Measurements from ENCODE around the gene MITF. TPM values are rescaled to one million over a fixed set of nuclear protein-coding genes. Genes with fewer than 3 reads are reported as not detected.

MITF gene
- polyA plus RNA-seq, 1 of the 3 experiments (the other 2 are of a cell fraction): 1.7 TPM

DNA sequence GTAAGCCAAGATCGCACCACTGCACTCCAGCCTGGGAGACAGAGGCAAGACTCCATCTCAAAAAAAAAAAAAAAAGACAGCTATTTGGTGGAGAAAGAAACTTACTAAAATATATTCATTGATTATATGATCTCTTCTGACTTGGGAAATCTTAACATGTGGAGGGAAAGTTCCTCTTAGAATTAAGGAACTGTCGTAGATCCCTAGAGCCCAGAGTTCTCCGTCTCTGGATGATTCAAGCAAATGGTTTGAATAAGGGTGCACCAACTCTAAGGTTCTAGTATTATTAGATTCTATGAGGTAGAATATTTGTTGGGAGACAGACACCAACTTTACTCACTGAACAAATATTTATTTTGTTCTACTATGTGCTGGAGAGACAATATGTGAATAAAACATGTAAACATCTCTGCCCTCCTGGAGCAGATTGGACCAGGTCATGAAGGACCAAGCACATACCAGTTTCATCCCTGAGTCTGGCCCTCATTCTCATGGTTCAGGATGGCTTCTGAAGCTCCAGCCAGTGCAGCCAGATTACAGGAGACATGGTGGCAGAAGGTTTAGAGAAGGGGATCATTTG is 129.7 kb downstream of the MITF start:
- DNase-seq: no peak
- CTCF ChIA-PET: no interaction called here
- H3K27ac ChIP-seq (ENCODE audit: low read depth in 2 of 2, low read length in 1 of 2): no peak overlapping the region
- H3K27me3 ChIP-seq (ENCODE audit: insufficient read depth): no peaks in the 10 kb centered on the region
- no peak overlapping the region for H3K9ac ChIP-seq
- H3K4me1 ChIP-seq (ENCODE audit: control insufficient read depth in 1 of 2, insufficient read depth in 2 of 2, low read depth in 1 of 2, low read length in 1 of 2): peaks cover 2 to 11% of the 10 kb centered on the region in 2 experiments; a peak in 3 of 4 replicates
- TF ChIP-seq MXI1 (IDR thresholded peaks at IDR 0.05; ENCODE audit: low read depth, low read length) (no peak), POLR2AphosphoS5 (IDR thresholded peaks at IDR 0.05; ENCODE audit: low read depth, low read length) (no peak), FOXM1 (IDR thresholded peaks at IDR 0.05; ENCODE audit: low read depth) (no peak), YY1 (IDR thresholded peaks at IDR 0.05; ENCODE audit: low read depth) (no peak), EP300 (IDR thresholded peaks at IDR 0.05; ENCODE audit: borderline replicate concordance in 1 of 2, low read depth in 1 of 2, low read length in 1 of 2) (no peak), GABPA (IDR thresholded peaks at IDR 0.05; ENCODE audit: low read depth) (no peak), RCOR1 (IDR thresholded peaks at IDR 0.05; ENCODE audit: low read length) (no peak), JUND (IDR thresholded peaks at IDR 0.05) (no peak), FOXJ3 (CRISPR knock-in tag; IDR thresholded peaks at IDR 0.05) (no peak), FOSL2 (IDR thresholded peaks at IDR 0.05; ENCODE audit: borderline replicate concordance, low read depth) (no peak), EZH2phosphoT487 (IDR thresholded peaks at IDR 0.05; ENCODE audit: borderline replicate concordance, low read depth) (no peak), RAD21 (IDR thresholded peaks at IDR 0.05; ENCODE audit: low read length) (no peak), TCF12 (IDR thresholded peaks at IDR 0.05) (no peak)
- TF ChIP-seq, protein P1, sequence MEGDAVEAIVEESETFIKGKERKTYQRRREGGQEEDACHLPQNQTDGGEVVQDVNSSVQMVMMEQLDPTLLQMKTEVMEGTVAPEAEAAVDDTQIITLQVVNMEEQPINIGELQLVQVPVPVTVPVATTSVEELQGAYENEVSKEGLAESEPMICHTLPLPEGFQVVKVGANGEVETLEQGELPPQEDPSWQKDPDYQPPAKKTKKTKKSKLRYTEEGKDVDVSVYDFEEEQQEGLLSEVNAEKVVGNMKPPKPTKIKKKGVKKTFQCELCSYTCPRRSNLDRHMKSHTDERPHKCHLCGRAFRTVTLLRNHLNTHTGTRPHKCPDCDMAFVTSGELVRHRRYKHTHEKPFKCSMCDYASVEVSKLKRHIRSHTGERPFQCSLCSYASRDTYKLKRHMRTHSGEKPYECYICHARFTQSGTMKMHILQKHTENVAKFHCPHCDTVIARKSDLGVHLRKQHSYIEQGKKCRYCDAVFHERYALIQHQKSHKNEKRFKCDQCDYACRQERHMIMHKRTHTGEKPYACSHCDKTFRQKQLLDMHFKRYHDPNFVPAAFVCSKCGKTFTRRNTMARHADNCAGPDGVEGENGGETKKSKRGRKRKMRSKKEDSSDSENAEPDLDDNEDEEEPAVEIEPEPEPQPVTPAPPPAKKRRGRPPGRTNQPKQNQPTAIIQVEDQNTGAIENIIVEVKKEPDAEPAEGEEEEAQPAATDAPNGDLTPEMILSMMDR (IDR thresholded peaks at IDR 0.05): no peak
- TF ChIP-seq, protein P2, sequence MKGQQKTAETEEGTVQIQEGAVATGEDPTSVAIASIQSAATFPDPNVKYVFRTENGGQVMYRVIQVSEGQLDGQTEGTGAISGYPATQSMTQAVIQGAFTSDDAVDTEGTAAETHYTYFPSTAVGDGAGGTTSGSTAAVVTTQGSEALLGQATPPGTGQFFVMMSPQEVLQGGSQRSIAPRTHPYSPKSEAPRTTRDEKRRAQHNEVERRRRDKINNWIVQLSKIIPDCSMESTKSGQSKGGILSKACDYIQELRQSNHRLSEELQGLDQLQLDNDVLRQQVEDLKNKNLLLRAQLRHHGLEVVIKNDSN (IDR thresholded peaks at IDR 0.05; ENCODE audit: borderline replicate concordance, low read depth): no peak
- no peak overlapping the region for H3K4me2 ChIP-seq
- POLR2A ChIA-PET: no interaction called here
- WGBS (ENCODE audit: low lambda C conversion rate): 83% methylated on average over 3 of the region's 3 CpGs
- H3K36me3 ChIP-seq (replicated peaks in 1 of 2; ENCODE audit: control insufficient read depth in 1 of 2, insufficient read depth in 2 of 2, low read length in 1 of 2): no peaks in the 10 kb centered on the region
- H3K4me3 ChIP-seq (ENCODE audit: low read depth in 2 of 2, low read length in 1 of 2): no peak overlapping the region
- no peak overlapping the region for H2AFZ ChIP-seq (ENCODE audit: low read depth)
- no peaks in the 10 kb centered on the region for H3F3A ChIP-seq (replicated peaks; ENCODE audit: insufficient read depth)
- H3K79me2 ChIP-seq (ENCODE audit: insufficient read depth): no peaks in the 10 kb centered on the region
- no peaks in the 10 kb centered on the region for H4K20me1 ChIP-seq (ENCODE audit: insufficient read depth)
- H3K9me3 ChIP-seq: no peaks in the 10 kb centered on the region
- H3K9me2 ChIP-seq: no peaks in the 10 kb centered on the region

DNA sequence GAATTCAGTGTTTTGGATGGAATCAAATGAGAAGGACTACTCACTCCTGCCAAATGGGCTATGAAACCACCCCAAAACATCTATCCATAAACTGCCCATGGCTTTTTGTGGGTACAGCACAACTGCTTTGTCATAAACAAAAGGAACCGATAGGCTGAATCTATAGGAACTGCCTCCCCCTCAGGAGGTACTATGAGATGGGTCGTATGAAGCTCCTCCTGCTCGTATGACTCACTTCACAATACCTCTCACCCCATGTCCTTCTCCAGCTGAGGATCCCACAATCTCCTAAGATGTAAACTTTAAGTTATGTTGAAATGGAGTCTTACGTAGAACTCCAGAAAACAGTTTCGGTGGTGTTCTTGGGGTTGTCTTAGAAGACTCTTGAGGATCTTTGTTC is 130.4 kb downstream of the MITF start:
- no peak for DNase-seq
- Histone ChIP-seq H4K20me1 (ENCODE audit: insufficient read depth) (no peaks in the 10 kb centered on the region), H3K79me2 (ENCODE audit: insufficient read depth) (no peaks in the 10 kb centered on the region), H3K36me3 (replicated peaks in 1 of 2; ENCODE audit: control insufficient read depth in 1 of 2, insufficient read depth in 2 of 2, low read length in 1 of 2) (no peaks in the 10 kb centered on the region), H3F3A (replicated peaks; ENCODE audit: insufficient read depth) (no peaks in the 10 kb centered on the region), H3K9ac (no peak overlapping the region), H3K9me2 (no peaks in the 10 kb centered on the region), H3K4me1 (ENCODE audit: control insufficient read depth in 1 of 2, insufficient read depth in 2 of 2, low read depth in 1 of 2, low read length in 1 of 2) (peaks cover 2 to 11% of the 10 kb centered on the region in 2 experiments; a peak in 3 of 4 replicates), H2AFZ (ENCODE audit: low read depth) (no peak overlapping the region), H3K27ac (ENCODE audit: low read depth in 2 of 2, low read length in 1 of 2) (no peak overlapping the region), H3K4me3 (ENCODE audit: low read depth in 2 of 2, low read length in 1 of 2) (no peak overlapping the region), H3K9me3 (no peaks in the 10 kb centered on the region), H3K4me2 (no peak overlapping the region), H3K27me3 (ENCODE audit: insufficient read depth) (no peaks in the 10 kb centered on the region)
- WGBS (ENCODE audit: low lambda C conversion rate): 84% methylated on average over 5 of the region's 5 CpGs
- ChIA-PET CTCF (no interaction called here), POLR2A (no interaction called here)
- TF ChIP-seq SIN3A (IDR thresholded peaks at IDR 0.05; ENCODE audit: borderline replicate concordance, low read depth, low read length) (no peak), TCF12 (IDR thresholded peaks at IDR 0.05) (no peak), FOXJ3 (CRISPR knock-in tag; IDR thresholded peaks at IDR 0.05) (no peak), SMC3 (IDR thresholded peaks at IDR 0.05; ENCODE audit: low read depth, low read length) (no peak), TAF1 (IDR thresholded peaks at IDR 0.05; ENCODE audit: borderline replicate concordance, low read depth, low read length) (no peak), NFIC (IDR thresholded peaks at IDR 0.05; ENCODE audit: borderline replicate concordance) (no peak), TEAD4 (IDR thresholded peaks at IDR 0.05; ENCODE audit: borderline replicate concordance, insufficient read depth) (no peak), MXI1 (IDR thresholded peaks at IDR 0.05; ENCODE audit: low read depth, low read length) (no peak), GABPA (IDR thresholded peaks at IDR 0.05; ENCODE audit: low read depth) (no peak), FOXM1 (IDR thresholded peaks at IDR 0.05; ENCODE audit: low read depth) (no peak)
- TF ChIP-seq, protein P3, sequence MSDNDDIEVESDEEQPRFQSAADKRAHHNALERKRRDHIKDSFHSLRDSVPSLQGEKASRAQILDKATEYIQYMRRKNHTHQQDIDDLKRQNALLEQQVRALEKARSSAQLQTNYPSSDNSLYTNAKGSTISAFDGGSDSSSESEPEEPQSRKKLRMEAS (IDR thresholded peaks at IDR 0.05; ENCODE audit: low read depth): no peak
